ENCODE data around the gene IFITM10.

GRCh38 chr11:1767399-1768140, 17.2 kb upstream of the IFITM10 start:
- TF ChIP-seq CTCF (IDR thresholded peaks at IDR 0.05) (no peak), EZH2 (IDR thresholded peaks at IDR 0.05; ENCODE audit: borderline replicate concordance, insufficient read depth, low read depth, low read length, poor library complexity, severe bottlenecking) (no peak)

Measured in B cell (primary cell).